Breast epithelium (tissue), 4 donors: ENCODE data around the gene GNMT. TPM values are rescaled to one million over a fixed set of nuclear protein-coding genes. Genes with fewer than 3 reads are reported as not detected.

Experiments used
- DNase-seq, 2 donors: peaks; one replicate each; pipeline ENCODE4 v3.0.0-alpha.2; 2019; ENCODE audit warnings: low spot score in 2 of 2
- H3K27ac ChIP-seq, 2 donors: fragments of 200-600 bp; sonication (generic) in 1 of 2; one replicate each; pipeline ENCODE4 v1.5.1; 2016 to 2019; ENCODE audit warnings: mild to moderate bottlenecking in 1 of 2
- H3K27me3 ChIP-seq, 2 donors: fragments of 200-600 bp; sonication (generic) in 1 of 2; one replicate each; pipeline versions ENCODE4 v1.5.1 to v1.6.0; 2017 to 2019; ENCODE audit warnings: control low read depth in 1 of 2, mild to moderate bottlenecking in 1 of 2
- H3K36me3 ChIP-seq: fragments of 200-600 bp; one replicate; pipeline ENCODE4 v1.5.1; 2019
- H3K4me1 ChIP-seq, 2 donors: fragments of 200-600 bp; sonication (generic); one replicate each; pipeline ENCODE4 v1.5.1; 2016 to 2019; ENCODE audit warnings: control low read depth in 1 of 2
- H3K4me3 ChIP-seq, 3 donors: fragments of 200-600 bp; sonication (generic); 1 replicate in 2 of 3; 2 replicates in 1 of 3; pipeline ENCODE4 v1.5.1; 2016 to 2019; ENCODE audit warnings: mild to moderate bottlenecking in 3 of 3, moderate library complexity in 2 of 3
- H3K9me3 ChIP-seq, 2 donors: fragments of 200-600 bp; sonication (generic) in 1 of 2; one replicate each; pipeline ENCODE4 v1.5.1; 2016 to 2019; ENCODE audit warnings: control low read depth in 1 of 2
- POLR2A ChIP-seq: fragments of 450-650 bp; IDR thresholded peaks from one replicate; pipeline ENCODE4 v1.6.1; 2016; ENCODE audit warnings: antibody characterized with exemption, mild to moderate bottlenecking, moderate library complexity
- POLR2AphosphoS5 ChIP-seq, 3 donors: sonication (generic); formaldehyde crosslinking; IDR thresholded peaks; one replicate each; pipeline ENCODE4 v1.6.1; 2017; ENCODE audit warnings: antibody characterized with exemption in 3 of 3
- intact Hi-C: fragments of 100-400 bp; cut with DNase I; formaldehyde crosslinking; loops from one replicate; pipeline ENCODE4 v1.15.1; 2023; ENCODE audit warnings: low total_unique reads
- total RNA-seq, 3 donors: library from RNA; depleted of rRNA; stranded (reverse); fragments of >200 nt; gene quantifications; one replicate each; pipeline ENCODE4 v1.1.0, GENCODE V29; 2016
- TF ChIP-seq, protein P1 (sequence below), 3 donors: fragments of 450-650 bp; IDR thresholded peaks; one replicate each; pipeline ENCODE4 v1.5.1; 2016 to 2017; ENCODE audit warnings: antibody characterized with exemption in 3 of 3, mild to moderate bottlenecking in 3 of 3, moderate library complexity in 3 of 3

Gene GNMT
- total RNA-seq, 3 donors from 2014 or later: 0.32 to 5.9 (median 1.8) TPM

DNA sequence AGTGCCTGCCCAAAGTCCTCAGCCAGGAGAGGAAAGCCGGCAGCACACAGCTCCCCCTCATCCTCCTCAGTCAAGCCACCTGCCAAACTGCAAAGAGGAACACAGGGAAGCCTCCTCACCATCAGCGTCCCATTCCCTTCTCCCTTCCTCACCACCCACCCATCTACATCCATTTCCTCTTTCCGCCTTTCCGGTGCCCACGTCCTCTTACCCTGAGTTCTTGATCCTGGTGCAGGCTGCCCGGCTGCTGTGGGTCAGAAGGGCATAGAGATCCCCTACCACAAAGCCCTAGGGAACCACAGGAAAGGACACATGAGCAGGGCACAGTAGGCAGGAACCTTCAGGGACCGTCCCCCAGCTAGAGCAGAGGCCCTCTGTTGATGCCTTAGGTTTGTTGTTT, 6.0 kb downstream of the GNMT start:
- Histone ChIP-seq H3K27ac (no peak overlapping the region), H3K4me1 (no peaks in the 10 kb centered on the region), H3K9me3 (no peaks in the 10 kb centered on the region), H3K4me3 (no peak overlapping the region), H3K36me3 (no peaks in the 10 kb centered on the region), H3K27me3 (no peaks in the 10 kb centered on the region)
- TF ChIP-seq, protein P1, sequence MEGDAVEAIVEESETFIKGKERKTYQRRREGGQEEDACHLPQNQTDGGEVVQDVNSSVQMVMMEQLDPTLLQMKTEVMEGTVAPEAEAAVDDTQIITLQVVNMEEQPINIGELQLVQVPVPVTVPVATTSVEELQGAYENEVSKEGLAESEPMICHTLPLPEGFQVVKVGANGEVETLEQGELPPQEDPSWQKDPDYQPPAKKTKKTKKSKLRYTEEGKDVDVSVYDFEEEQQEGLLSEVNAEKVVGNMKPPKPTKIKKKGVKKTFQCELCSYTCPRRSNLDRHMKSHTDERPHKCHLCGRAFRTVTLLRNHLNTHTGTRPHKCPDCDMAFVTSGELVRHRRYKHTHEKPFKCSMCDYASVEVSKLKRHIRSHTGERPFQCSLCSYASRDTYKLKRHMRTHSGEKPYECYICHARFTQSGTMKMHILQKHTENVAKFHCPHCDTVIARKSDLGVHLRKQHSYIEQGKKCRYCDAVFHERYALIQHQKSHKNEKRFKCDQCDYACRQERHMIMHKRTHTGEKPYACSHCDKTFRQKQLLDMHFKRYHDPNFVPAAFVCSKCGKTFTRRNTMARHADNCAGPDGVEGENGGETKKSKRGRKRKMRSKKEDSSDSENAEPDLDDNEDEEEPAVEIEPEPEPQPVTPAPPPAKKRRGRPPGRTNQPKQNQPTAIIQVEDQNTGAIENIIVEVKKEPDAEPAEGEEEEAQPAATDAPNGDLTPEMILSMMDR (IDR thresholded peaks at IDR 0.05): no peak
- TF ChIP-seq POLR2AphosphoS5 (IDR thresholded peaks at IDR 0.05) (no peak), POLR2A (no peak)
- DNase-seq: no peak
- intact Hi-C loops: no loop called here

DNA sequence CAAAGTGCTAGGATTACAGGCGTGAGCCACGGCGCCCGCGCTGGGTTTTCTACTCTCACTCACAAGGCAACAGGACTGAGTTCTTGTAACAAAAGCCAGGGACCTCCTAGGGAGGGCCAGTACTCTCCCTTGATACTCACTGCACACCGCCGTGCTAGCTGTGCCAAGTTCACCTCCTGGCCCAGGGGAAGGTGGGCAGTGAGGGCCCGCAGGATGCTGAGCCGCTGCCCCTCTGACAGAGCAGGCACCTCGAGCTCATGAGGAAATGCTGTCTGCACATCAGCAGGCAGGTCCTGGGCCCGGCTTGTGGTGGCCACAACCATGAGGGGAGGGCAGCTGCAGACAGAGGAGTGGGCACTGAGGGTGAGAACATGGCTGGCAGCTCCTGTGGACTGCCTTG, 6.7 kb downstream of the GNMT start:
- H3K36me3 ChIP-seq: no peaks in the 10 kb centered on the region
- no peak for TF ChIP-seq POLR2A
- no peak for TF ChIP-seq POLR2AphosphoS5 (IDR thresholded peaks at IDR 0.05)
- TF ChIP-seq, protein P1 (IDR thresholded peaks at IDR 0.05): no peak
- DNase-seq: no peak
- intact Hi-C loops: no loop called here
- H3K9me3 ChIP-seq: no peaks in the 10 kb centered on the region
- no peak overlapping the region for H3K4me3 ChIP-seq
- H3K27ac ChIP-seq: no peak overlapping the region
- no peaks in the 10 kb centered on the region for H3K27me3 ChIP-seq
- H3K4me1 ChIP-seq: no peaks in the 10 kb centered on the region

DNA sequence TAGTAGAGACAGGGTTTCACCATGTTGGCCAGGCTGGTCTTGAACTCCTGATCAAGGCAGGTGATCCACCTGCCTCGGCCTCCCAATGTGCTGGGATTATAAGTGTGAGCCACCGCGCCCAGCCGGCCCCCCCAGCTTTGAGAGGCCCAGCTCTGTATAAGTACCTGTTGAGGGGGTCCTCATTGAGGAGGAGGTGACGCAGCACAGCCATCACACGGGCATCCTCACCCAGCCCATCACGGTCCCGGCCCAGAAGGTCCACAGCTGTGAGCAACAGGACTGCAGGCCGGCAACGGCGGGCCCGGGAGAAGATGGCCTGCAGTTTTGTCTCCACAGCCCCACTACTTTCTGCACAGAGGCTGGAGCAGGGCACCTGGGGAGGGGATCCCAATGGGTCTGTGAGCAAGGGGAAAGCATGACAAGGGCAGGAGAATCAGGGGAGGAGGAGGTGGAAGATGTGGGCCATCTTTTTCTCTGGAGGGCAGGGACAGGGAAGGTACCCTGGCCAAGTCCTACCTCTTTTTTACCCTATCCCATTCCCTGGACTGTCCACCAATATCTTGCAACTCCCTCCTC, 7.7 kb downstream of the GNMT start:
- Histone ChIP-seq H3K36me3 (no peaks in the 10 kb centered on the region), H3K4me1 (no peaks in the 10 kb centered on the region), H3K9me3 (no peaks in the 10 kb centered on the region), H3K27ac (no peak overlapping the region), H3K4me3 (no peak overlapping the region), H3K27me3 (no peaks in the 10 kb centered on the region)
- no peak for DNase-seq
- intact Hi-C loops: no loop called here
- TF ChIP-seq, protein P1 (IDR thresholded peaks at IDR 0.05): no peak
- TF ChIP-seq POLR2AphosphoS5 (IDR thresholded peaks at IDR 0.05): no peak
- no peak for TF ChIP-seq POLR2A

DNA sequence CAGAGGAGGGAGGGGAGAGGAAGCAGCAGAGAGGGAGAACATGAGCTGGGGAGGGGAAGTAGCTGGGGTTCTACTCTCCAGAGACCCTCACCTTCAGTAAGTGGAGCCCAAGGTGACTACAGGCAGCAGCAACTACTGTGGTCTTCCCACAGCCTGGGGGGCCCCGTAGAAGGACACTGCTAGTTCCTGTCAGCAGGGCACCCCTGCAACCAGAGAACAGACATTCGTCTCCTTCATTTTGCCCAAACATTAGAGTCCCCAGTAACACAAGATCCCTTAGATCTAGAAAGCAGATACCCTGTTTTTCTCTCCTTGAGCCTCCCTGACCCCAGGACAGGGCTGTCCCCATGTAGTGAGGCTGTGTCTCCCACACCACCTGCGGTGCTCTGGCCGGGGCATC, 8.2 kb downstream of the GNMT start:
- DNase-seq: no peak
- H3K27ac ChIP-seq: no peak overlapping the region
- no peaks in the 10 kb centered on the region for H3K4me1 ChIP-seq
- no peaks in the 10 kb centered on the region for H3K36me3 ChIP-seq
- H3K9me3 ChIP-seq: no peaks in the 10 kb centered on the region
- TF ChIP-seq, protein P1 (IDR thresholded peaks at IDR 0.05): no peak
- TF ChIP-seq POLR2AphosphoS5 (IDR thresholded peaks at IDR 0.05) (no peak), POLR2A (no peak)
- no peaks in the 10 kb centered on the region for H3K27me3 ChIP-seq
- intact Hi-C loops: no loop called here
- H3K4me3 ChIP-seq: no peak overlapping the region

DNA sequence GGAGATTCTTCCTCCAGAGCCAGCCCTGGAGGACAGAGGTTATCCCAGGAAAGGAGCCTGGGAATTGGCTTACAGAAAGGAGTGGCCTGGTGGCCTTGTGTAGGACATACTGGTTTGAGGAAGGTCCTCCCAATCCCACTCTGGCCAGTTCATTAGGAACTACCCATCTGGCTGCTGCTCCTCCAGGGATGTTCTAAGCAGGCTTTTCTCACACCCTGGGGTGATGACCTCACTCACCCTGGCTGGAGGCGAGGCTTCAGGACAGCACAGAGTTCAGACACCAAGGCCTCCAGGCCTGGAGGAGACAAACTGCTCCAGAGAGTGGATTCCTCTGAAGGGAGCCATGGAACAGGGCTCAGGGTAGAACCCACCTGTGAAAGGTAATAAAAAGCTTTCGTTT, 8.9 kb downstream of the GNMT start:
- no peak for TF ChIP-seq POLR2A
- TF ChIP-seq POLR2AphosphoS5 (IDR thresholded peaks at IDR 0.05): no peak
- TF ChIP-seq, protein P1 (IDR thresholded peaks at IDR 0.05): no peak
- Histone ChIP-seq H3K27me3 (no peaks in the 10 kb centered on the region), H3K27ac (no peak overlapping the region), H3K9me3 (no peaks in the 10 kb centered on the region), H3K4me3 (no peak overlapping the region), H3K36me3 (no peaks in the 10 kb centered on the region), H3K4me1 (no peaks in the 10 kb centered on the region)
- intact Hi-C loops: no loop called here
- DNase-seq: no peak
